OCI-LY3 (cell line): ENCODE measurements around the gene FAM20B.

Experiments
- CTCF ChIP-seq: fragments of 200-600, 300-600 bp; sonication (generic); IDR thresholded peaks from 2 replicates; pipeline ENCODE4 v1.5.1; 2014; ENCODE audit warnings: antibody characterized with exemption, low read length, low read depth
- EZH2phosphoT487 ChIP-seq: fragments of 200-600 bp; shearing (Covaris generic); IDR thresholded peaks from 2 replicates; pipeline ENCODE4 v1.6.1; 2018; ENCODE audit warnings: antibody characterized with exemption, mixed run types, low read depth

DNA sequence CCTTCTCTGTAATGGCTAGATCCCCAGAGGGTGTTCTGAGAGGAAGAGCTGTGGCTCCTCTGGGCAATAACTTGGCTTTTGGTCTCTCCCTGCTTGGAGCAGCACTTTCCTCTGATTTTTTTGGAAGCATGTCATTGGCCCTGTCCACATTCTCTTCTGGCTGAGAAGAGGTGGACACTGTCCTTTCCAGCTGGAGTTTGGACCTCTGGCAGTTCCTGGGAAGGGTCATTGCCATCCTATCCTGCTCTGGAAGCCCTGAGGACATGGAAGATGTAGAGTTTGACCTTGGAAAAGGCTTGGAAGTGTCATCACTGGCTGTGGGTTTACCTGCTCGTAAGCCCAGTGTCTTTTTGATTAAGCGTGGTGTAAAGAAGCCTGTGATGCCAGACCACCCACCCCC, 83.0 kb downstream of the FAM20B start:
- TF ChIP-seq CTCF (no peak), EZH2phosphoT487 (no peak)
